Activated CD8-positive, alpha-beta memory T cell treated with anti-CD3 and anti-CD28 coated beads for 24 hours (primary cell): ENCODE measurements around the gene GPR137.
"Not testable (repeated sequence)": the region's sequence is repeated elsewhere in the genome, so short reads cannot be mapped to it uniquely, and the experiment has no call there.

Experiments used
- DNase-seq: peaks from one replicate; pipeline ENCODE4 v3.0.0-alpha.2; 2020

The GPR137 gene

GRCh38 chr11:64305075-64305690, 19.5 kb downstream of the GPR137 start, which contains the start of gene ESRRA:
ESRRA (plus strand) TSS chr11:64305524; CDS start chr11:64307180, 1,656 bp downstream.
- peak; percentile 99 for DNase-seq

GRCh38 chr11:64305691-64306562, 20.3 kb downstream of the GPR137 start:
- DNase-seq, result peak; percentile 89

- no peak for DNase-seq
Observed at GRCh38 chr11:64306563-64306875, 20.9 kb downstream of the GPR137 start.

GRCh38 chr11:64306876-64307622, 21.4 kb downstream of the GPR137 start:
- no peak for DNase-seq

GRCh38 chr11:64307795-64308194, 22.1 kb downstream of the GPR137 start:
- DNase-seq, result not testable (repeated sequence)

- DNase-seq, result no peak
Observed at GRCh38 chr11:64312947-64313346, 27.3 kb downstream of the GPR137 start.

GRCh38 chr11:64313491-64314145, 28.0 kb downstream of the GPR137 start:
- no peak for DNase-seq

- DNase-seq, result no peak
Observed at GRCh38 chr11:64314146-64314804, 28.6 kb downstream of the GPR137 start.

GRCh38 chr11:64314805-64315561, 29.3 kb downstream of the GPR137 start:
- no peak for DNase-seq

GRCh38 chr11:64315667-64316526, 30.2 kb downstream of the GPR137 start:
- DNase-seq, result not testable (repeated sequence)

- DNase-seq, result no peak
Observed at GRCh38 chr11:64316672-64317324, 31.1 kb downstream of the GPR137 start.

GRCh38 chr11:64317325-64317960, 31.8 kb downstream of the GPR137 start, which contains the start of gene TRMT112:
TRMT112 (minus strand) TSS chr11:64317559; CDS start chr11:64317526, 33 bp downstream.
- DNase-seq, result peak; percentile 94

- peak; percentile 95 for DNase-seq
Observed at GRCh38 chr11:64317961-64318765, 32.5 kb downstream of the GPR137 start, which contains the start of gene PRDX5. PRDX5 (plus strand) TSS chr11:64318121; CDS start chr11:64318216, 95 bp downstream.

- DNase-seq, result no peak
Observed at GRCh38 chr11:64318766-64319761, 33.4 kb downstream of the GPR137 start.

- DNase-seq, result no peak
Observed at GRCh38 chr11:64320556-64320955, 34.9 kb downstream of the GPR137 start.

- DNase-seq, result no peak
Observed at GRCh38 chr11:64321026-64321425, 35.4 kb downstream of the GPR137 start.

GRCh38 chr11:64321533-64321932, 35.9 kb downstream of the GPR137 start:
- no peak for DNase-seq
